ENCODE data around the gene CXCL11. TPM values are rescaled to one million over a fixed set of nuclear protein-coding genes. Genes with fewer than 3 reads are reported as not detected.

The CXCL11 gene
- total and polyA plus RNA-seq, 9 of the 15 experiments (the other 6 are each of a cell fraction or from before 2014, with no cell fraction given): 2.1 to 9.1 (median 4.5) TPM

DNA sequence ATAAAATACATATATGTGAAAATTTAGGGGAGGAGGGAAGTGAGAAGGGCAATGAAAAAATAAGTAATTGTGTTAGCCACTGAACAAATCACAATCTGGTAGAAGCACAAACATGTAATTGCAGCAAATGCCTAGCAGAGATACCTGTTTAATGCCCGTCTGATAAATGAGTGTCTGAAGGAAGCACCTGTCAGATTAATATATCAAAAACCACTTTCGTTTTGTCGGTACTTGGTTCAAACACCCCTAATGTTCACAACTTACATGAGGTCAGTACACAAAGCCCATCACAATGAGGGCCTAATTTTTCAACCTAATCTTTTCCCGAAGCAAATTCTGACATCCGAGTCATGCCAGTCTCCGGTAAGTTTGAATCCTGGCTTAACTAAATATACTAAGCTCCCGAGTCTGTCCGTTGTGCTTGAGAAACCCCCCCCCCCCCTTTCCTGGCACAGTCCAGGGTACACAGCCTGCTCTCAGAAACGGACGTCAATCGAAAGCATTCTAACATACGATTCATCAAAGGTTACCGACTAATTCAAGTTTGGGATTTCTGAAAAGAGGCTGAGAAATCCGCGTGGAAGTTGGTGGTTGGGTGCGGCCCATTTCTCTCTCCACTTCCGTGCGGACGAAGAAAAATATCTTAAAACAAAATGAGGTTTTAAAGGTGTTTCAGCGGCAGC lies 45.9 kb downstream of the CXCL11 start:
- H3K9me3 ChIP-seq (replicated peaks; ENCODE audit: control insufficient read depth, insufficient read depth, low read depth, low read length): 0 out of 2 replicates have a peak, but pooled peaks cover 4% of the 10 kb centered on the region
- H2AFZ ChIP-seq (ENCODE audit: low read depth, low read length): peak overlapping the region; percentile 98
- peaks cover 2 to 3% of the 10 kb centered on the region in 2 experiments; a peak in 2 of 5 replicates for H3K4me1 ChIP-seq (replicated peaks in 1 of 2; ENCODE audit: control insufficient read depth in 2 of 2, insufficient read depth in 2 of 2, low read length in 2 of 2)
- H3K4me2 ChIP-seq (ENCODE audit: insufficient read depth, low read length): peak overlapping the region; percentile 85
- H3K9me1 ChIP-seq (ENCODE audit: control insufficient read depth, insufficient read depth, low read length): no peaks in the 10 kb centered on the region
- peak in 2 of 4 experiments; percentile 21 to 27 for DNase-seq (ENCODE audit: extremely low read depth in 1 of 4, low spot score in 3 of 4)
- in situ Hi-C loops (cut with MboI): no loop called here
- ChIA-PET POLR2A (interaction anchor here (0.6 kb wide), 1 partner anchor 13 kb away, joined by 3 read pairs; no protein-coding TSS in a partner anchor), CTCF (ENCODE audit: low intra/inter-chr PET ratio) (no interaction called here)
- 0% methylated on average over 20 of the region's 20 CpGs for WGBS (ENCODE audit: insufficient coverage, low coverage, missing lambda C conversion rate)
- no TSS peak for BruUV-seq (replicated peaks)
- H3K27me3 ChIP-seq (ENCODE audit: control insufficient read depth in 2 of 2, insufficient read depth in 2 of 2, low read length in 2 of 2): no peaks in the 10 kb centered on the region
- FAIRE-seq: no peak
- peaks cover 61% of the 10 kb centered on the region for H3K79me2 ChIP-seq (ENCODE audit: control insufficient read depth, insufficient read depth, low read length)
- intact Hi-C loops (cut with micrococcal nuclease): loop anchor here (5.0 kb wide), 1 partner anchor 73 kb away; no protein-coding TSS in a partner anchor
- peak; percentile 14 for ATAC-seq
- peaks cover 32% of the 10 kb centered on the region; the same call in 2 of the 3 replicates for H3K36me3 ChIP-seq (ENCODE audit: control insufficient read depth, insufficient read depth, low read length)
- peak overlapping the region; percentile 88 to 95 for H3K9ac ChIP-seq (ENCODE audit: insufficient read depth in 1 of 2, low read depth in 2 of 2, low read length in 2 of 2)
- H3K27ac ChIP-seq (ENCODE audit: extremely low read depth, low read depth, low read length): peak overlapping the region; percentile 68
- no peaks in the 10 kb centered on the region for H4K20me1 ChIP-seq (replicated peaks; ENCODE audit: control insufficient read depth, insufficient read depth, low read length)
- peak overlapping the region; percentile 88 for H3K4me3 ChIP-seq
- TF ChIP-seq, protein P1, sequence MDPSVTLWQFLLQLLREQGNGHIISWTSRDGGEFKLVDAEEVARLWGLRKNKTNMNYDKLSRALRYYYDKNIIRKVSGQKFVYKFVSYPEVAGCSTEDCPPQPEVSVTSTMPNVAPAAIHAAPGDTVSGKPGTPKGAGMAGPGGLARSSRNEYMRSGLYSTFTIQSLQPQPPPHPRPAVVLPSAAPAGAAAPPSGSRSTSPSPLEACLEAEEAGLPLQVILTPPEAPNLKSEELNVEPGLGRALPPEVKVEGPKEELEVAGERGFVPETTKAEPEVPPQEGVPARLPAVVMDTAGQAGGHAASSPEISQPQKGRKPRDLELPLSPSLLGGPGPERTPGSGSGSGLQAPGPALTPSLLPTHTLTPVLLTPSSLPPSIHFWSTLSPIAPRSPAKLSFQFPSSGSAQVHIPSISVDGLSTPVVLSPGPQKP (CRISPR knock-in tag; IDR thresholded peaks at IDR 0.05): no peak
- TF ChIP-seq YY1 (IDR thresholded peaks at IDR 0.05; ENCODE audit: borderline replicate concordance in 1 of 3, control insufficient read depth in 1 of 3, extremely low read depth in 1 of 3, insufficient read depth in 3 of 3, insufficient read length in 1 of 3, insufficient replicate concordance in 2 of 3, low read depth in 1 of 3, low read length in 2 of 3) (no peak), ZNF551 (CRISPR knock-in tag; IDR thresholded peaks at IDR 0.05) (no peak), POLR2A (conservative IDR thresholded peaks at IDR 0.05) (no peak), CBFA2T2 (conservative IDR thresholded peaks at IDR 0.05) (no peak), PCBP1 (IDR thresholded peaks at IDR 0.05; ENCODE audit: low read depth, low read length, poor library complexity, severe bottlenecking) (no peak), KAT7 (CRISPR knock-in tag; IDR thresholded peaks at IDR 0.05; ENCODE audit: borderline replicate concordance) (no peak)
- TF ChIP-seq, protein P2, sequence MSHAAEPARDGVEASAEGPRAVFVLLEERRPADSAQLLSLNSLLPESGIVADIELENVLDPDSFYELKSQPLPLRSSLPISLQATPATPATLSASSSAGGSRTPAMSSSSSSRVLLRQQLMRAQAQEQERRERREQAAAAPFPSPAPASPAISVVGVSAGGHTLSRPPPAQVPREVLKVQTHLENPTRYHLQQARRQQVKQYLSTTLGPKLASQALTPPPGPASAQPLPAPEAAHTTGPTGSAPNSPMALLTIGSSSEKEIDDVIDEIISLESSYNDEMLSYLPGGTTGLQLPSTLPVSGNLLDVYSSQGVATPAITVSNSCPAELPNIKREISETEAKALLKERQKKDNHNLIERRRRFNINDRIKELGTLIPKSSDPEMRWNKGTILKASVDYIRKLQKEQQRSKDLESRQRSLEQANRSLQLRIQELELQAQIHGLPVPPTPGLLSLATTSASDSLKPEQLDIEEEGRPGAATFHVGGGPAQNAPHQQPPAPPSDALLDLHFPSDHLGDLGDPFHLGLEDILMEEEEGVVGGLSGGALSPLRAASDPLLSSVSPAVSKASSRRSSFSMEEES (CRISPR knock-in tag; IDR thresholded peaks at IDR 0.05): no peak
- TF ChIP-seq, protein P3, sequence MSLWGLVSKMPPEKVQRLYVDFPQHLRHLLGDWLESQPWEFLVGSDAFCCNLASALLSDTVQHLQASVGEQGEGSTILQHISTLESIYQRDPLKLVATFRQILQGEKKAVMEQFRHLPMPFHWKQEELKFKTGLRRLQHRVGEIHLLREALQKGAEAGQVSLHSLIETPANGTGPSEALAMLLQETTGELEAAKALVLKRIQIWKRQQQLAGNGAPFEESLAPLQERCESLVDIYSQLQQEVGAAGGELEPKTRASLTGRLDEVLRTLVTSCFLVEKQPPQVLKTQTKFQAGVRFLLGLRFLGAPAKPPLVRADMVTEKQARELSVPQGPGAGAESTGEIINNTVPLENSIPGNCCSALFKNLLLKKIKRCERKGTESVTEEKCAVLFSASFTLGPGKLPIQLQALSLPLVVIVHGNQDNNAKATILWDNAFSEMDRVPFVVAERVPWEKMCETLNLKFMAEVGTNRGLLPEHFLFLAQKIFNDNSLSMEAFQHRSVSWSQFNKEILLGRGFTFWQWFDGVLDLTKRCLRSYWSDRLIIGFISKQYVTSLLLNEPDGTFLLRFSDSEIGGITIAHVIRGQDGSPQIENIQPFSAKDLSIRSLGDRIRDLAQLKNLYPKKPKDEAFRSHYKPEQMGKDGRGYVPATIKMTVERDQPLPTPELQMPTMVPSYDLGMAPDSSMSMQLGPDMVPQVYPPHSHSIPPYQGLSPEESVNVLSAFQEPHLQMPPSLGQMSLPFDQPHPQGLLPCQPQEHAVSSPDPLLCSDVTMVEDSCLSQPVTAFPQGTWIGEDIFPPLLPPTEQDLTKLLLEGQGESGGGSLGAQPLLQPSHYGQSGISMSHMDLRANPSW (CRISPR knock-in tag; IDR thresholded peaks at IDR 0.05): no peak
- TF ChIP-seq, protein P4, sequence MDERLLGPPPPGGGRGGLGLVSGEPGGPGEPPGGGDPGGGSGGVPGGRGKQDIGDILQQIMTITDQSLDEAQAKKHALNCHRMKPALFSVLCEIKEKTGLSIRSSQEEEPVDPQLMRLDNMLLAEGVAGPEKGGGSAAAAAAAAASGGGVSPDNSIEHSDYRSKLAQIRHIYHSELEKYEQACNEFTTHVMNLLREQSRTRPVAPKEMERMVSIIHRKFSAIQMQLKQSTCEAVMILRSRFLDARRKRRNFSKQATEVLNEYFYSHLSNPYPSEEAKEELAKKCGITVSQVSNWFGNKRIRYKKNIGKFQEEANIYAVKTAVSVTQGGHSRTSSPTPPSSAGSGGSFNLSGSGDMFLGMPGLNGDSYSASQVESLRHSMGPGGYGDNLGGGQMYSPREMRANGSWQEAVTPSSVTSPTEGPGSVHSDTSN (CRISPR knock-in tag; IDR thresholded peaks at IDR 0.05; ENCODE audit: low read depth): no peak
- TF ChIP-seq, protein P4 (tag; conservative IDR thresholded peaks at IDR 0.05; ENCODE audit: low read depth): no peak
